GM06990 (cell line): ENCODE results near the gene INVS.
A peak's percentile ranks its signal among the peaks of the same experiment; 100 is the strongest.
"Not testable (repeated sequence)": the region's sequence is repeated elsewhere in the genome, so short reads cannot be mapped to it uniquely, and the experiment has no call there.

ENCODE experiments used
- DNase-seq: peaks from one replicate; pipeline ENCODE4 v3.0.0-alpha.2; 2011; ENCODE audit not compliant: insufficient read length; ENCODE audit errors: extremely low read depth
- H3K27me3 ChIP-seq: replicated peaks from 2 replicates; pipeline ENCODE4 v1.6.0; 2011; ENCODE audit warnings: low read length; ENCODE audit not compliant: control insufficient read depth, insufficient read depth
- H3K36me3 ChIP-seq: 2 replicates; pipeline ENCODE4 v1.5.1; 2011; ENCODE audit warnings: low read length; ENCODE audit not compliant: control insufficient read depth, insufficient read depth
- H3K4me3 ChIP-seq: replicated peaks from 2 replicates; pipeline ENCODE4 v1.5.1; 2011; ENCODE audit warnings: low read depth, mild to moderate bottlenecking, control low read depth, low read length
- TF ChIP-seq, protein P1 (sequence below): IDR thresholded peaks from 2 replicates; pipeline ENCODE4 v1.5.1; 2011; ENCODE audit warnings: low read length, control low read depth, mild to moderate bottlenecking, inconsistent platforms; ENCODE audit not compliant: insufficient read depth, poor library complexity, severe bottlenecking

Gene INVS

DNA sequence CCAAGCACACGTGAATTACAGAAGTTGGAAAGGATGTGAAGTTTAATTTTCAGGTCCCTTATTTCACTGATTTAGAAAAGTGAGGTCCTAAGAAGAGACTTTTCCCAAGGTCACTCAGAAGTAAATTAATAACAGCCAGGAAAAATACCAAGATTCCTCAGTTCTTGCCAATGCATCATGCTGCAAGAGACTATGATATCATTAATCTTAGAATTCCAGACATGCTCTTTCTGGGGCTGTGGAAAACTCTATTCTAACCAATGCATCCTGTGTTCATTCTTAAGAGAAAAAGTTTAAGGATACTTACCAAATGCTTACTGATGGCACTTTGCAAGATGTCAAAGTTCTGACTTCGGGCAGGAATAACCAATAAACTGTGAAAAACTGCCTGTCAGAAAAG lies 210.9 kb downstream of the INVS start:
- Histone ChIP-seq H3K27me3 (no peaks in the 10 kb centered on the region), H3K36me3 (no peaks in the 10 kb centered on the region; the same call in none of the 2 replicates), H3K4me3 (no peak overlapping the region)
- no peak for DNase-seq
- TF ChIP-seq, protein P1, sequence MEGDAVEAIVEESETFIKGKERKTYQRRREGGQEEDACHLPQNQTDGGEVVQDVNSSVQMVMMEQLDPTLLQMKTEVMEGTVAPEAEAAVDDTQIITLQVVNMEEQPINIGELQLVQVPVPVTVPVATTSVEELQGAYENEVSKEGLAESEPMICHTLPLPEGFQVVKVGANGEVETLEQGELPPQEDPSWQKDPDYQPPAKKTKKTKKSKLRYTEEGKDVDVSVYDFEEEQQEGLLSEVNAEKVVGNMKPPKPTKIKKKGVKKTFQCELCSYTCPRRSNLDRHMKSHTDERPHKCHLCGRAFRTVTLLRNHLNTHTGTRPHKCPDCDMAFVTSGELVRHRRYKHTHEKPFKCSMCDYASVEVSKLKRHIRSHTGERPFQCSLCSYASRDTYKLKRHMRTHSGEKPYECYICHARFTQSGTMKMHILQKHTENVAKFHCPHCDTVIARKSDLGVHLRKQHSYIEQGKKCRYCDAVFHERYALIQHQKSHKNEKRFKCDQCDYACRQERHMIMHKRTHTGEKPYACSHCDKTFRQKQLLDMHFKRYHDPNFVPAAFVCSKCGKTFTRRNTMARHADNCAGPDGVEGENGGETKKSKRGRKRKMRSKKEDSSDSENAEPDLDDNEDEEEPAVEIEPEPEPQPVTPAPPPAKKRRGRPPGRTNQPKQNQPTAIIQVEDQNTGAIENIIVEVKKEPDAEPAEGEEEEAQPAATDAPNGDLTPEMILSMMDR = no peak

- Histone ChIP-seq H3K27me3 (no peaks in the 10 kb centered on the region), H3K36me3 (no peaks in the 10 kb centered on the region; the same call in none of the 2 replicates), H3K4me3 (no peak overlapping the region)
- TF ChIP-seq, protein P1 = no peak
- DNase-seq = no peak
These were observed 216.5 kb downstream of the INVS start for GRCh38 chr9:100315561-100315960.

DNA sequence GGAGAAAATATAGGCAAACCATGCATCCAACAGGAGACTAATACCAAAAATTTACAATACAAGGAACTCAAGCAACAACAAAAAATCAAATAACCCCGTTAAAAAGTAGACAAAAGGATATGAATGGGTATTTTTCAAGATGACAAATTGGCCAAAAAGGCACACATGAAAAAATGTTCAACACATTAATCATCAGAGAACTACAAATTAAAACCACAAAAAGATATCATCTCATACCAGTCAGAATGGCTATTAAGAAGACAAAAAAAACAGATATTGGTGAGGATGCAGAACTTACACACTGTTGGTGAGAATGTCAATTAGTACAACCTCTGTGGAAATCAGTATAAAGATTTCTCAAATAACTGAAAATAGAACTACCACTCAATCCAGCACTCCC lies 218.7 kb downstream of the INVS start:
- Histone ChIP-seq H3K27me3 (no peaks in the 10 kb centered on the region), H3K36me3 (no peaks in the 10 kb centered on the region; the same call in none of the 2 replicates), H3K4me3 (no peak overlapping the region)
- no peak for DNase-seq
- TF ChIP-seq, protein P1 = no peak

- H3K27me3 ChIP-seq = no peaks in the 10 kb centered on the region
- H3K36me3 ChIP-seq = peaks cover 1% of the 10 kb centered on the region
- TF ChIP-seq, protein P1 = peak; percentile 67
- H3K4me3 ChIP-seq = no peak overlapping the region
- no peak for DNase-seq
These were observed 224.0 kb downstream of the INVS start for GRCh38 chr9:100322954-100323536.

DNA sequence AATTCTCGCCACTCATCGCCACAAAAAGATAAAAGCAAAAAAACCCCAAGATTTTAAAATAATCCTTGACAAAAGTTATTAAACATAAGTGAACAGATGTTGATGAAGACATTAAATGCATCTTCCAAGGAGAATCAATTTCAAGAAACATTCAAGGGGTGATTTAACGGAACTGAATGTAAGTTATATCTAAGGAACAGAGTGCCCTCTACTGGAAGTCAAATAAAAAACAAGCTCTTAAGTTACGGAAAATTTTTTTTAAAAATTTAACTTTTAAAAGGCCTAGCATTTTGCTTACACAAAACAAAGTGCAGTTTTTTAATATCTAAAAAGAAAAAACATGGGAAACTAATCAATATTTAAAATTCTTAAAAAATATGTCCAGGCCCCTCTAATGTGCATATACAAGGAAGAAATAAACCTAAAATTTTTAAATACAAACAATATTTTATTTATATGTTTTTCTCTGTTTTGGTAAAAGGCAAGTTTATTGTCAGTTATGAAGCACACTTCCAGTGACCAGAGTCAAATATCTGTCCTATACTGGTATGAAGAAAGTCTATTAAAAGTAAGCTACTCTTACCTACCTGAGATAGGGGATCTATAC lies 225.7 kb downstream of the INVS start:
- peaks cover 1% of the 10 kb centered on the region for H3K36me3 ChIP-seq
- TF ChIP-seq, protein P1 = peak; percentile 53

GRCh38 chr9:100338736-100339135 lies 239.7 kb downstream of the INVS start:
- H3K4me3 ChIP-seq, H3K27me3 ChIP-seq, H3K36me3 ChIP-seq, DNase-seq: not testable (repeated sequence)

More for the DNA sequence above, 225.7 kb downstream of the INVS start:
- Histone ChIP-seq H3K27me3 (no peaks in the 10 kb centered on the region), H3K4me3 (no peak overlapping the region)
- no peak for DNase-seq
